Epithelial cell of proximal tubule (primary cell): ENCODE data around the gene SLC26A1. TPM values are rescaled to one million over a fixed set of nuclear protein-coding genes. Genes with fewer than 3 reads are reported as not detected.

Experiments
- DNase-seq: peaks from one replicate; pipeline ENCODE4 v3.0.0-alpha.2; 2011; ENCODE audit warnings: low read depth
- H3K4me3 ChIP-seq: 2 replicates; pipeline ENCODE4 v1.5.1; 2011; ENCODE audit warnings: low read depth, mild to moderate bottlenecking, low read length
- CTCF ChIP-seq: conservative IDR thresholded peaks from 2 replicates; pipeline ENCODE4 v1.5.1; 2012; ENCODE audit warnings: low read depth, mild to moderate bottlenecking, low read length
- total RNA-seq: library from RNA; depleted of rRNA; stranded (reverse); fragments of >200 nt; gene quantifications from 2 replicates; pipeline ENCODE4 v1.2.3, GENCODE V29; 2015

The SLC26A1 gene
- total RNA-seq, 1 donor from 2014 or later = 0.35 TPM

- no peak for TF ChIP-seq CTCF
- DNase-seq = no peak
- peak overlapping the region; percentile 59 for H3K4me3 ChIP-seq
These were observed 19.0 kb upstream of the SLC26A1 start for GRCh38 chr4:1012034-1012739.

- no peak for DNase-seq
- no peak overlapping the region for H3K4me3 ChIP-seq
- no peak for TF ChIP-seq CTCF
These were observed 18.4 kb upstream of the SLC26A1 start for GRCh38 chr4:1011666-1012033.

GRCh38 chr4:1011022-1011665, 17.9 kb upstream of the SLC26A1 start, which contains the start of gene FGFRL1:
TSS of gene FGFRL1 (plus strand) at chr4:1011626. CDS start at chr4:1012486, 860 bp downstream.
- no peak for DNase-seq
- peak within 1 kb of the TSS; percentile 68 for H3K4me3 ChIP-seq
- no peak for TF ChIP-seq CTCF

- no peak for DNase-seq
- peak; percentile 22 for TF ChIP-seq CTCF
- peak overlapping the region; percentile 68 for H3K4me3 ChIP-seq
These were observed 17.3 kb upstream of the SLC26A1 start for GRCh38 chr4:1010395-1011021.

GRCh38 chr4:1009542-1010394, 16.6 kb upstream of the SLC26A1 start:
- peak overlapping the region; percentile 68 for H3K4me3 ChIP-seq
- TF ChIP-seq CTCF = no peak
- no peak for DNase-seq

GRCh38 chr4:1008840-1009541, 15.8 kb upstream of the SLC26A1 start:
- no peak for TF ChIP-seq CTCF
- no peak for DNase-seq
- H3K4me3 ChIP-seq = peak overlapping the region; percentile 67
